Vagina (tissue), 2 donors: Measurements from ENCODE around the gene CFAP251.

Experiments used
- POLR2A ChIP-seq, 2 donors: fragments of 450-650 bp; IDR thresholded peaks; one replicate each; pipeline ENCODE4 v1.6.1; 2017; ENCODE audit warnings: antibody characterized with exemption in 2 of 2, mild to moderate bottlenecking in 2 of 2, moderate library complexity in 2 of 2
- POLR2AphosphoS5 ChIP-seq, 2 donors: sonication (generic); formaldehyde crosslinking; IDR thresholded peaks; one replicate each; pipeline ENCODE4 v1.9.0; 2017; ENCODE audit warnings: antibody characterized with exemption in 2 of 2, mild to moderate bottlenecking in 2 of 2, low read depth in 1 of 2; ENCODE audit not compliant: insufficient read depth in 1 of 2
- TF ChIP-seq, protein P1 (sequence below), 3 experiments: fragments of 450-650 bp in 2 of 3; fragments of 200-600 bp in 1 of 3; sonication (generic) in 1 of 3; IDR thresholded peaks; one replicate each; pipeline ENCODE4 v1.5.1; 2017 to 2019; ENCODE audit warnings: antibody characterized with exemption in 3 of 3, mild to moderate bottlenecking in 2 of 3, moderate library complexity in 2 of 3

DNA sequence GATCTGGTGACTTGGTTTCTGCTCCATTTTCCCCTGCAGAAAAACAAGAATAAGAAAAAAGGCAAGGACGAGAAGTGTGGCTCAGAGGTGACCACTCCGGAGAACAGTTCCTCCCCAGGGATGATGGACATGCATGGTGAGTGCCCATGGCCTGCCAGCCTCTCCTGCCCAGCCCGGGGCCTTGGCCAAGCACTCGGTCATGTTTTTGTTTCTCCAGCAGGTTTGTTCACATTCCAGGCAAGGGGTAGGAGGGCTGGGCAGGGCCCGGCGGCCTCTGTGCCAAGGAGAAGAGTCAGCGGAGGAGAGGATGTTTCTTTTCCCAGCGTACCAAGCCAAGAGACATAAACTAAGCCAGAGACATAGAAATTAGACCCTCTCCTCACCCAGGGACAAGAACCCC is 116.9 kb downstream of the CFAP251 start:
- TF ChIP-seq, protein P1, sequence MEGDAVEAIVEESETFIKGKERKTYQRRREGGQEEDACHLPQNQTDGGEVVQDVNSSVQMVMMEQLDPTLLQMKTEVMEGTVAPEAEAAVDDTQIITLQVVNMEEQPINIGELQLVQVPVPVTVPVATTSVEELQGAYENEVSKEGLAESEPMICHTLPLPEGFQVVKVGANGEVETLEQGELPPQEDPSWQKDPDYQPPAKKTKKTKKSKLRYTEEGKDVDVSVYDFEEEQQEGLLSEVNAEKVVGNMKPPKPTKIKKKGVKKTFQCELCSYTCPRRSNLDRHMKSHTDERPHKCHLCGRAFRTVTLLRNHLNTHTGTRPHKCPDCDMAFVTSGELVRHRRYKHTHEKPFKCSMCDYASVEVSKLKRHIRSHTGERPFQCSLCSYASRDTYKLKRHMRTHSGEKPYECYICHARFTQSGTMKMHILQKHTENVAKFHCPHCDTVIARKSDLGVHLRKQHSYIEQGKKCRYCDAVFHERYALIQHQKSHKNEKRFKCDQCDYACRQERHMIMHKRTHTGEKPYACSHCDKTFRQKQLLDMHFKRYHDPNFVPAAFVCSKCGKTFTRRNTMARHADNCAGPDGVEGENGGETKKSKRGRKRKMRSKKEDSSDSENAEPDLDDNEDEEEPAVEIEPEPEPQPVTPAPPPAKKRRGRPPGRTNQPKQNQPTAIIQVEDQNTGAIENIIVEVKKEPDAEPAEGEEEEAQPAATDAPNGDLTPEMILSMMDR (IDR thresholded peaks at IDR 0.05) = no peak
- TF ChIP-seq POLR2AphosphoS5 (IDR thresholded peaks at IDR 0.05; ENCODE audit: insufficient read depth in 1 of 2, low read depth in 1 of 2) (no peak), POLR2A (IDR thresholded peaks at IDR 0.05) (no peak)
